HG03558 (cell line): ENCODE measurements around the gene FOXN3.
"Not testable (repeated sequence)": the region's sequence is repeated elsewhere in the genome, so short reads cannot be mapped to it uniquely, and the experiment has no call there.

Source experiments
- ATAC-seq: cut with Tn5 transposase; IDR thresholded peaks from one replicate; pipeline ENCODE4 v1.9.1; 2021; ENCODE audit warnings: moderate number of reproducible peaks; ENCODE audit not compliant: unreplicated experiment; ENCODE audit errors: extremely low read depth

The FOXN3 gene

DNA sequence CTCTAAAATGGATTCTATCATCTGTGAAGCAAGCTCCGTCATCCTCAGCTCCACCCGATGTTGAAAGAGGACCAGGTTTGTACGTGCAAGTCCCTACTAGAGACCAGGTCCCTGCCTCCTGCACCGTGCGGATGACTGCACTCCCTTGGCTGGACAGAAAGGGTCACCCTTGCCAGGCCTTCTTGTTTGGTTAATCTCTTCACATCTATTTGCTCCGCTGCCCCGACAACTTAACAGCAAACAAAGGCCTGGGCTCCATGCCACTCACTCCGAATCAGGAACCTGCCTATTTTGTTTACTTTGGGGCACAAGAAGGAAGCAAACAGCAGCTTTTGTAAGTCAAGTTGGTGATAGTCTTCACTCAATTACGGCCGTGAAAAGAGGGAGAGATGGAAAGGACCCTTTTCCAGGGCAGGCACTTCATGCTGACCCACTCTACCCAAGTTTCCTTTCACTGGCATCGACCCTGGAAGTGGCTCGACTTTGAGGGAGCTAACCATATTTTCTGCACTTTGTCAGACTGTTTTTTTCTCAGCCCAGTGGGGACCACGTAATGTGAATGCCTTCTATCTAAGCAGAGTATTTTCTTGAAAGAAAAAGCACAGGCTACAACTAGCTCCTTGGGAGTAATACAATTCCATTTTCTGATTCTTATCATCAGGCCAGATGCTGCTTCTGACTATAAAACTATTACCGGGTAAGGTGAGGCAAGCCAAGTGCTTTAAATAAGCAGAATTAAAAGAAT, 202.6 kb downstream of the FOXN3 start:
- ATAC-seq: no peak

DNA sequence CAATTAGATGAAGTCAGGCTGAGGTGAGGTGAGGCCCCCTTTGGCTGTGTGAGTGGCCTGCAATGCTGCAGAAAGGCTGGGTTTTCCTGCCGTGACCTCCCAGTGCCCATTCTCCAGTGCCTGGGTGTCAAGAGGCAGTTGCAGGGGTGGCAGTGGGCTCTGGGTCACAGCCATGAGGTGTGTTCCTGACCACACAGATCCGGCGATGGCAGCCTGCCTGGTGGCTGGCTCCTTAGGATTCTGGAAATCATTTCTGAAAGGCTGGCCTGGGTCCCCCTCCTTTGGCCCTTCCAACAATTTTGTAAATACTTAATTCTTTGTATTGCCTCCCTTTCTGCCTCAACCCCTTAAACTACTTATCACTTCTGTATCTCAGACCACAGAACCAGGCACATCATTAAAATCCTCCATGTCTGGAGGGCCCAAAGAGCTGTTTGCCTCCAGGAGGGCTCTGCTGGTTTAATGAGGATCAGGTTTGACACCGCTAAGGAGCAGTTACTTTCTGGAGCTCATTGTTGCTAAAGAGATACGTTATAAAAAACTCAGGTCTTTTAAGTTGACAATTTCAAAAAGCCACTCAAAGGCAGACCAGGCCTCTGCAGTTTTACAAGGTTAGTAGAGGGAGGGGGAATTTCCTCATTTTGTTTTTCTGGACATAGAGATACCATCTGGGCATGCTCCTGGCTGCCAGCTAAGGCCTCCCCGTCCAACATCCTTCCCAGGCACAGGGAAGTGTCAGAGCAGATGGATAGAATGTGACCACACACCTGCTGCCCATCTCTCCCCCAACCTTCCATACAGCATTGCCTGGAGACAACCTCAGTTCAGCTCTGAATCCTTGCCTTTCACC, 204.4 kb downstream of the FOXN3 start:
- no peak for ATAC-seq

DNA sequence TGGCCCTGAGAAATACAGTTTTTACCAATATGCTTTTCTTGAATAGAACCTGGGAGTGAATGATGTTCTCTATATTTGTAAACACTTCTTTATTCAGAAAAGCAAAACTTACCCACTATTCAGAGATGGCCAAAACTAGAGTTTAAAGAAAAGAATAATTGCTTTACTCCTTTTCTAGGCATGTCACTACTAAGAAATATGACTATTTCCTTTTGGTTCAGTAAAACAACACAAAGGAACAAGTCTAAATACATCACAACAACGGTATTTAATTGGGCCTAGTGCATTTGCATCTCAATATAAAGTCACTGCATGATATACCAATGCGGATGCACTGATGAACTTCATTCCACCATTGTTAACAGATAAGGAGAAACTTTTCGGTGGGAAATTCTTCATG, 207.5 kb downstream of the FOXN3 start:
- ATAC-seq: no peak

DNA sequence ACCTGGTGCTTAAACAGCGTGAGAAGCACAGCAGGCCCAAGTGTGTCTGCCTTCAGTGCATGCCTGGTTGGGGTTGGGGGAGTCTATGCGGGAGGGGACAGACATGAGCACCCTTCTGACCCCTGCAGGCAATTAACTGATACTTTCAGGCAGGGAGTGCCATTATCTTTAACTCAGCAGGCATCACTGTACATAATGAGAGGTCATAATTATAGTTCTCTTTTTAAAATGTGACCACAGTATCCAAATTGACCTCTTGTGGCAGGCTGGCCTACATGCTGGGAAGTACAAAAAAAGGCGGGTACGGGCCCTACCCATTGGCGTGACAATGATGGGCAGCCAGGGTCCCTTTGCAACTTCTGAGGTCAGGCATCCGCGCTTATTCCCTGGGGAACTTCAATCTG, 209.1 kb downstream of the FOXN3 start:
- ATAC-seq: no peak

DNA sequence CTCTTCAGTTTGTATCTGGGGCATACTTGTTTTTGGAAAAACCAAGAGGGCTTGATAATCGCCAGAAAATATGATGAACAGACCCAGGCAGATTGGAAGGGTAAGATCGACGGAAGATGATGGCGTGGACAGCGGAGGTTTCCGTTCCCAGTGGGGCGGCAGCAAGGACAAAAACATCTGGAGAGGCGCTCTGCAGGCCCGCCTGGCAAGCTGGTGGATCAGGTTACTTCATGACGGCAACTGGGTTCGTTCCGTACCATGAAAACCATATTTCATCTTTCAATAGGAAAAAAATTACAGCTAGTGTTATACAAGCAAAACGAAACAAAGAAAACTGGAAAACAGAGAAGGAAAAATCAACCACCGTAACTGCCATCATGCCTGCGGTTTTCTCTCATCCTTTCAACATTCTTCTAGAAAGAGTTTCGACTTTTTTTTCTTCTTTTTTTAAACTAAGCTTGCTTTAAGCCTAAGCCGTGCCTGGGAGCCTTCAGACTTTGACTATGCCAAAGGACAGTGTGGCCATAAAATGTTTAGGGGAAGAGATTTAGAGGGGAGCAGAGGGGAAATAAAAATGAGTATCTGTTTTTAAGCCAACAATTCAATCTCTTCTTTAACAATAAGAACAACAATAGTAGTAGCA, 210.5 kb downstream of the FOXN3 start:
- no peak for ATAC-seq

DNA sequence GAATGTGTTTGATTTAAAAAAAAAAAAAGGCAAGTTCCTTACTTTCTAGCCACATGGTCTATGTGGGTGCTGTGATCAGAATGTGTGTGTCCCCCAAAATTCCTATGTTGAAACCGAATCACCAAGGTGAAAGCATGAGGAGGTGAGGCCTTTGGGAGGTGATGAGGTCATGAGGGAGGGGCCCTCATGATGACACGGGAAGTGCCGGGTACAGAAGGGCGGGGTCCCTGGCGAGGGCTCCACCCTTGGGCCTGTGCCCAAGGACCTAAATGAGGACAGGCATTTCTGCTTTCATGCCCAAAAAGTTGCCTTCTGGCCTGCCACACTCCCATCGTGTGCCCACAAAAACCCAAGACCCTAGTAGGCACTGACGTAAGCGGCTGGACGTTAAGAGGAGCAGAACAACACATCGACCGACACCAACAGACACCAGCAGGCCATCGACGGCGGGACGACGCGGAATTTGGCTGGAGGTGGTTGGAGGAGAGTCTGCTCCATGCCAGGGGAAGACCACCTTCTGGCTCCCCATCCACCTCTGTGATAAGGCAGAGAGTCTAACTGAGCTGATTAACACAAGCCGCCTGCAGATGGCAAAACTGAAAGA, 211.8 kb downstream of the FOXN3 start:
- ATAC-seq: no peak

DNA sequence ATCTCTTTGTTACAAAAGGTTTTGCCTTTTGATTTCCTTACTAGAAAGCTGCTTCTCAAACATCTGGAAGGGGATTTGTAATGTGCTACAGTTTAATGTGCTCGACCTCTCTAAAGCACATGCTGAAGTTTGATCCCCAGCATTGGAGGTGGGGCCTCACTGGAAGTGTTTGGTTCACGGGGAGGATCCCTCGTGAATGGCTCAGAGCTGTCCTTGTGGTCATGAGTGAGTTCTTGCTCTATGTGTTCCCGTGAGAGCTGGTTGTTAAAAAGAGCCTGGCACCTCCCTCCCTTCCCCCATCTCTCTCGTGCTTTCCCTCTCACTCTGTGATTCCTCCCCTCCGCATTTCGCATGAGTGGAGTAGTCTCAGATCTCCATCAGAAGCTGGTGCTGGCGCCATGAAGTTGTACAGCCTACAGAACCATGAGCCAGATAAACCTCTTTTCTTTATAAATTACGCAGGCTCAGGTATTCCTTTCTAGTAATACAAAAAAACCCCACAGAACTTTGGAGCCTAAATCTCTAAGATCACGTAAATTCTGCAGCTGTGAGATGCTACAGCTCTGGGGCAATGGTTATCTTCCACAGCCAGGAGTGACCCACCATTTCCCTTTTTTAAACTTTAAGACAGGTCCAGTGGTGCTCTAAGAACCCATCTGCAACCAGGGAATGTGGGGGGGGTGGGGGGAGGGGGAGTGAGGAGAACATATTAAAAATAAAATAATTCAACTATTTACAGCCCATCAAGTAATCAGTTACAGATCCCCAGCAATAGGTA, 214.4 kb downstream of the FOXN3 start:
- ATAC-seq: no peak

DNA sequence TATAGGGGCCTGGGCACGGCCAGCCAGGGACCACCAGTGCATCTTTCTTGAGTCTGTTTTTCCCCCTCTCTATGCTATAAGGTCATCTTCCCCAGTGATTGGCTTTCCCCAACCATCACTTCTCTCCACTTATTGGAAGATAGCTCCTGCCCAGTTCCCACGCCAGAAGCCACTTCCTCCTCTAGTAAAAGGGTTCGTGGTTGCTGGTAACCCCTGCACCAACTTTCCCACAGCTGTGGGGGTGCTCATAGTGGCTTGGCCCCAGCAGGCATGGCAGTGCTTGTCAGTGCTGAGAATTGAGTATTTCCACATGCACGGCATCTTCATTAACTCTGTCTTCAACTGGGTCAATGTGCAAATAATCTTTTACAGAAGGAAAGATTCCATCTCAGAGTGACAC, 215.4 kb downstream of the FOXN3 start:
- peak; percentile 44 for ATAC-seq

DNA sequence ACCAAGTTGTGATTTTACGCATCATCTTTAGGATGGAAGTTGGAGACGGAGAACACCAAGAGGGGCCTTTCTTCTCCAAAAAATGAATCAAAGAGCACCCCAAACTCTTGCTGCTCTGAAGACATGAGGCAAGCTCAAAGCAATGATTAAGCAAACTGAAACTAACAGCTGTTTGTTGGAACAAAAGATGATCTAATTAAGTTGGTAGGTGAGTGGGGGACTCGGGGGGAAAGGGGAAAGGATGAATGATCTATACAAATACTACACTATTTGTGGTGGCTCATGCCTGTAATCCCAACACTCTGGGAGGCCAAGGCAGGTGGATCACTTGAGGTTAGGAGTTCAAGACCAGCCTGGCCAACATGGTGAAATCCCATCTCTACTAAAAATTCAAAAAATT, 217.7 kb downstream of the FOXN3 start:
- not testable (repeated sequence) for ATAC-seq

DNA sequence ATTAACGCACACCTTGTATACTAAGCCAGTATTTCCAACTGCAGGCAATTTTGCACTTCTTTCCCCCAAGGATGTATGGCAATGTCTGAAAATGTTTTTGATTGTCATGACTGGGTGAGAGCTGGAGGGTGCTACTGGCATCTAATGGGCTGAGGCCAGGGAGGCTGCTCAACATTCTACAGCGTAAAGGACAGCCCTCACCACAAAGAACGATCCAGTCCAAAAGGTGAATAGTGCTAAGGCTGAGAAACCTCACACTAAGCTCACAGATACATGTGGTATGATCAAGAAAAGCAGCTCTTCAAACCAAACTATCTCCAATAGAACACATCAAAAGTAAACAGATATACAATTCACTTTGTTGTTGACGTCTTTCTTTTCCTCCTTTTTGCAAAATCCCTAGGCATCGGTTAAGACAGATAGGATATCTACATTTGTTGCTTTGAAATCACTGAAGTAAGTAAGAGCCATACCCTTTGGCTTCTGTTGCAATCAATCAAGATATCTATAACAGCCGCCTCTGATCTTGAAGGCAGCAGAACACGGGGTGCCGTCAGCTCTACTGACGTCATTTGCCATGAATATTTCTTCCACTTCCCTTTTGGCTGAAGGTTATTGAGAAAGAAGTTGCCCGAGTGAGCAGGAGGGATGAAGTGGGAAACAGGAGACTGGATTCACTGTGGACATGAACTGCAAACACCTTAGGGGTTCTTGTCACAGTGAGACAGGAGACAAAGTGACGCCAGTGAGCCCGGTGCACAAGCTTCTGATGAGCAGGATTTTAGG, 218.3 kb downstream of the FOXN3 start:
- no peak for ATAC-seq

DNA sequence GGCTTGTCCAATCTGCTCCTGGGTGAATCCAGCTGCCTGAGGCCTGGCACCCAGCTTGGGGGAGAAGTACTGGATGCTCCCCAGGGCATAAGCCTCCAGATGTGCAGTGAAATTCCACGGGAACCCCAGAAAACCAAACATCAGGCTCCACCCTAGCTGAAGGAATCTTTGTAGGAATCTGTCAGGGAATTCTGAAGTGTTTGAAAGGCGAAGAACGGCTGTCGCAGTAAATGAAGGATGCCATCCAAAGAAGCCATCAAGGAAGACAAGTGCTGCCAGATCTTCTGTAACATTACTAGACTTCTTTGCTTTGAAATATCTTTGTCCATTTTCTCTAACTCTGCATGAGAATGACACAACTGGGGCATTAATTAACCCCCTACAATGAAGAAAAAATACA, 219.4 kb downstream of the FOXN3 start:
- ATAC-seq: no peak

DNA sequence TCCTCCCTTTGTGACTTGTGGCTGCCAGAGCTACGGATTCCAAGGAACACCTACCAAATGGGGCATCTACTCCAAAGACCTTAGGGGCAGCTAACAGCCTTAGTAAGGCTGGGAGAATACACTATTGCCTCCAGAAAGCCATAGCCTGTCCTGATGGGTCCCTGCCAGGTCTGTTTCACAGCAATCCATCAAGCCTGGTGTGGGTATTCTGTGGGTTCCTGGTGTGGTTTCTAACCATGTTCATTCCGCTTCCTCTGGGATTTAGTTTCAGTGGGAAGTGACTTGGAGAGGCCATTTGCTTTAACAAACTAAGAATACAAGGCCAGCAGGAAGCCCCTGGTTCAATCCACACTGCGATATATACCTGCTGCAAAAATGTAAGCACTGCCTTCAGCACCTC, 220.5 kb downstream of the FOXN3 start:
- no peak for ATAC-seq

DNA sequence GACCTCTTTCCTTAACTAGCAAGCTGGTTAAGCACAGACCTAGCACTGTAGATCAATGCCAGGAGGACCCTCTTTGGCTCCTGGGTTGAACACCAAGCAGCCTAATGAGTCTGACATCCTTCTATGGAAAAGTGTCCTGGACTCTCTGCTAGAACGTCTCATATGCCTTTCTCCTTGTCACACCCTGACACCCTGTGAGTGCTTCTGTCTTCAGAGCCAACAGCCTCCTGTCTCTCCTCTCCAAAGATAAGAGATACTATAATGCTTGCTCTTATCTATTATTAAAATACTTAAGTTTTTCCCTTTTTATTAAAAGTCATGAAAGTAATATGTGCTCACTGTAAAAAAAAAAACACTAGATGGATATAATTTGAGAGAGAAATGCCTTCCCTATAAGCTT, 222.7 kb downstream of the FOXN3 start:
- no peak for ATAC-seq

DNA sequence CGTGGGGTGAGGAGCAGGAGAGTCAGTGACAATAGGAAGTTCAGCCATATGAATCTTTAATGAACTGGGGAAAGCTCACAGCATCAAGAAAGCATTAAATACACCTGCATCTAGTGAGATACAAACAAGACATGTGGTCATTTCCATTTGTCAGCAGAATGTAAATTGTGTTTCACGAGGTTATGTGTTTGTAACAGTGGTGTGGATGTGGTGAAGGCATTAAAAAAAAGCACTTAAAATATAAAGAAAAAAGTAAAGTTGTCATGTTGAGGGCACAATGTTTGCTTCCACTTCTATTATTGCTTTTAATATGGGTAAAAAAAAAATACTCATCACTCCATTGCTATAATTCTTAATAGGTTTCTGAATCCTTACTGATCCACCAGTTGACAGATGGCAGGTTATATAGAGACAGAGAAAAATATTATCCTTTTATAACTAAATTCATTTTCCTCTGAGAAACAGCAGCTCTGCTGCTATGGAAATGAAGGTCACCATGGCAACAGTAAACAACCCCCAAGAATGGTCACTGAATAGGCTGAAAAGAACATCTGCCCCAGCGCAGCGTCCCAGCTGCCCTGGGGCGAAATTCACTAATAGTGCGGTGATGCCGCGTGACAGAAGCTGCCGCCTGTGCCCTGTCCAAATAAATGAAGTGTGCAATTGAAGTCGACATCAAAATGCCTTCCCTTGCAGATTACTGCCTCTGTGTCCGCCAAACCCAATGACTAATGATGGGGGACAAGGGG, 226.1 kb downstream of the FOXN3 start:
- no peak for ATAC-seq

DNA sequence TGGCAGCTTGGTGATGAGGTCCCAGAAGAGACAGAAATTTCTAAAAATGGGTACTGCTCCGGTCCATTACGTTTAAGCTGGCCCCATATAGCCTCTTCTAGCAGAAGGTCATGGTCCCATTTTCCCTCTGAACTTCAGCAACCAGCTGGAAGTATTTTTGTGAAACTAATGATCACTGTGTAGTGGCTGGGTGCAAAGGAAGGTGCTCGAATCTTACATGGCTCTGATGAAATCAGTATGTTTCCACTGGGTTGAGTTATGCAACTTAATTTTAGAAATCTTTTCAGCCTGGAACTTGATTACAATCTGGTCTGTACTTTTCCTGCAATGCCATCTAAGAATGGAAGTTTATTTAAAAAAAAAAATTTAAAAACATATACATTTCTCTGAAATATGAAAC, 228.5 kb downstream of the FOXN3 start:
- no peak for ATAC-seq

DNA sequence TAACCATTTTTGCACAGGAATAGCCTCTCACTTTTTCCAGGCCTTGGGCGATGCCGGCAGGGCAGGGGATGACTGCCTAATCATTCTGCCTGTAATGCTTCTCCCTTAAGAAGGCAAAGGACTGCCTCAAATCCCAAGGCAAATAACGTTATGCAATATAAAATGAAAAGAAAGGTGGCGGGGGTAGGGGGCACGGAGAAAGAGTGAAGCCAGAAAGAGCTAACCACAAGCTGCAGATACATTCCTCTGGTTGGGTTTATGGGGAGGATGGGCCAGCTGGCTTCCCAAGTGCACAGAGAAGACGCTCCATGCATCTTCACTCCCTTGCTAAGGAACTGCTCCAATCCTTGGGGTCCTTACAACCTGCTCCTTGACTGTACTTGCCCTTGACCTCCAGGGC, 229.5 kb downstream of the FOXN3 start:
- no peak for ATAC-seq

DNA sequence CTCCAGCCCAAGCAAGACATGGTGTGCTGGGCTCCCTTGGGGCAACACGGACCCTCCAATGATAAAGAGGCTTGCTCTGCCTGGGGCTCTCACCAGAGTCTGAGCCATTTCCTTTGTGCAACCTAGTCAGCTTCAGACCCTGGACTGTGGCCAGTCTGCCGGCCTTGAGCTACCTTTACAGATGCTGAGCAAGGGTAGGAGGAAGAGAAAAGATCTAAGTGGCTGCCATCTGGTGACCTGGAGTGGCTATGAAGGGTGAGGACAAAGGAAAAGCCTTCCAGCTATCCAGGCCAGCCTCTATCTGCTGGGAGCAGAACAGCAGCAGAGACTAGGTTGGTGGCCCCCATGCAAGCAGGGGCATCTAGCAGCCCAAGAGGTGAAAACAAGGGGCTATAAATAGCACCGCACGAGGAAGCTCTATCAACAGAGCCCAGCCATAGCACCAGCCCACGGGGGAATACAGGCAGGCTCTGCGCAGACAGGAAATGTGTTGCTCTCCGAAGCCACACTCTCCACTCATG, 230.1 kb downstream of the FOXN3 start:
- peak; percentile 55 for ATAC-seq
